ENCODE data around the gene HIP1.
"Not testable (repeated sequence)": the region's sequence is repeated elsewhere in the genome, so short reads cannot be mapped to it uniquely, and the experiment has no call there.

Gene HIP1

DNA sequence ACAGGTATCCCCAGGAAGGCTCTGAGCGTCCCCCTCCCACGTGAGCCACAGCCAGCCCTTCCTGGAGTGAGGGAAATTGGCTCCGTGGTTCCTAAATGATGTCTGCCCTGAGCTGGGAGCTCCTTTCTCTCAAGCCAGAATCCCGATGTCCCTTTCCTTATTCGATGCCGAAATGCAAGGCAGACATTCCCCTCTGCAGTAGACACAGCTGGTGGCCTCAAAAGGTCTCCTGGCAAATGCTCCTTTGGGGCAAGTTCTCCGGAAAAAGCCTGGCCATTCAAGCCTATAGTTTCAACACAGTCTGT, 98.9 kb downstream of the HIP1 start:
- no peak for DNase-seq (ENCODE audit: low spot score)

DNA sequence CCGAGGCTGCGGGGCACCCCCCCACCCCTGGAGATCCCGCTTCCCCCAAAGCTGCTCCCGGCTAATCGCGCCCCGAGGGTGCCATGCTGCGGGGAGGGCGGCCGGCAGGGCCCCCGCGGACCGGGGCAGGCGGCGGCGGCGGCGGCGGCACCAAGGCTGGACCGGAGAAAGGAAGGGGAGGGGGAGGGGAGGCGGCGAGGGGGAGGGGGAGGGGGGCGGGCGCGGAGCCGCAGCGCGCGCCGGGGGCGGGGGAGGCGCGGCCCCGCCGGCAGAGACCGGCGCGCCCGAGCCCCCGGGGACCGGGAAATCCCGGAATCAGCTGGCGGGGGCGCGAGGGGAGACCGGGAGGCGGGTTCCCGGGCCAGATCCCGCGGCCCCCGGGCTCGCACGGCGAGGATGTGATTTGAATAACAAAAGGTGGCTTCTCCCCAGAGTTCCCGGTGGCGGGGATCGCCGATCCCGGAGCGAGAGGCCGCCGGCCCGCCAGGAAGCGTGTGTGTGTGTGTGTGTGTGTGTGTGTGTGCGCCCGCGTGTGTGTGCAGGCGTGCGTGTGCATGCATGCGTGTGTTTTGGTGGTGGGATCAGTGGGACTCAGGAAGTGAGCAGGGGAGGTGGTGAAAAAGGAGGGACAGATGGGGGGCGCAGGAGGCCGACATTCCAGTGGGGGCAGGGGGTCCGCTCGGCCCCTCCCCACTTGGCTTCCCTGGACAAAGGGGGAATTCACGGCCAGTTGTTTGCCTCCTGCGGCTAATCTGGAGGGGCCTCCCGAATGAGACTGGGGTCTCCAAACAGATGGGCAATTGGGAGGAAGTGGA, 99.5 kb downstream of the HIP1 start:
- no peak for DNase-seq (ENCODE audit: low spot score)

DNA sequence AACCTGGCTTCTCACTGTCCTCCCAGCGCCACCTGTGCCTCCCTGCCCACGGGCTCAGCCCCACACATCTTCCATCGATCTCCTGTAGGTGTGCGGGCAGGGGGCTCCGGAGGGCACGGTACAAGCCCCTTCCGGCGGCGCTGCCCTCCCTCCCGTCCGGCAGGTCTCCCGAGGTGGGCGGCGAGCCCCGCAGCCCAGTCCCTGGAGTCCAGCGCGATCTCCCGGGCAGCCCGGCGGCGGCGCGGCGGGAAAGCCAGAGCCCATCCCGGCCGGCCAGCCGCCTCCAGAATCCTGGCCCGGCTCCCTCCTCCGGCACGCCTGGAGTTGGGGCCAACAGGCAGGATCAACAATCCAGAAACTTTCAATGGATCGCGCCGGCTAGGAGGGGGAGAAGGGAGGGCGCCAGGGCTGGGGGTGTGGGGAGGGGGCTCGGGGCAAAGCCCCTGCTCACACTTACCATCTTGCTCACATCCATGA, 100.1 kb downstream of the HIP1 start:
- DNase-seq (ENCODE audit: low spot score): no peak

DNA sequence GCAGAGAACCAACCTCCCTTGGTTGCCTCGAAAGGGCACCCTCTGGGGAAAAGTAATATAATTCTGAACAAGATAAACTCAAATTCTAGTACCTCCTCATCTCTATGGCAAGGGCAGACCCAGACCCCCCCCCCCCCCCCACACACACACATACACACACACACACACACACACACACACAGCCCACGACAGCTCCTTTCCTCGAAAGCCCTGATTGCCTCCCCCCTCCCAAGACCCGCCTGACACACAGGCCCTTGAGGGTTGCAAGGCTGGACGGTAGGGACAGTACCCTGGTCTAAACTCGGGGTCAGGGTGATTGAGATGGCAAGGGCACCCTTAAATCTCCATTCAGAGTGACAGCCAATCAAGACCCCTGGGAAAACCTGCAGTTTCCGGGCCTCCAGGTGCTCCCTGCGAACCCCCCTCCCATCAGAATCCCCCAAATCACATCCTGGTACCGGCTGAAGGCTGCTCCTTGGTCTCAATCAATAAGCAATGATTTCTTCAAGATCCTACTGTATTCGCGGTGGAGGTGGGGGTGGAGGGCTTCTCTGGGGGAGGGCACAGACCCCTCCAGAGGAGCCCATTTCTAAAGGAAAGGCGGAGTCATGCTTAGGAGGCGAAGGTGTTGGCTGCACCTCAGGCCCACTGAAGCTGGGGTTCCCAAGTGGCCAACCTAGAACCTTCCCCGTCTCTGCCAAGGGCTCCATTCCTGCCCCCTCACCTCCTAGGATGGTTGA, 100.7 kb downstream of the HIP1 start:
- DNase-seq (ENCODE audit: low spot score): no peak

DNA sequence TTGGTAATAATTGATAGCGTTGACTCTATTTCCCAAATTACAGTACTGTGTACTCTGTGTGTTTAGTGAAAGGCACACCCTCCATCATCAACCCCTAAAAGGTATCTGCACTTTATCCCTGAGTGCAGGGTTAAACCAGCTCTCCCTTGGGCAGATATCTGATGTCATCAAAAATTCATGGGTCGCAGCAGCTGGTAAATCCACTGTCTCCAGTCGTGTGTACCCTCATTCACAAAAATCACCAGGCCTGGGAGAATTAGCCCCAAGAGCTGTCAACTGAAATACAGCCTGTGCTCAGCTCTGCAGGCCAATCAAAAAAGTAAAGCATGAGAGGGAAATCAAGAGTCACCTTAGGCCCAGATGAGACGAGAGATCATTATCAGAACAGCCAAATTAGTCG, 103.7 kb downstream of the HIP1 start:
- no peak for DNase-seq (ENCODE audit: low spot score)

DNA sequence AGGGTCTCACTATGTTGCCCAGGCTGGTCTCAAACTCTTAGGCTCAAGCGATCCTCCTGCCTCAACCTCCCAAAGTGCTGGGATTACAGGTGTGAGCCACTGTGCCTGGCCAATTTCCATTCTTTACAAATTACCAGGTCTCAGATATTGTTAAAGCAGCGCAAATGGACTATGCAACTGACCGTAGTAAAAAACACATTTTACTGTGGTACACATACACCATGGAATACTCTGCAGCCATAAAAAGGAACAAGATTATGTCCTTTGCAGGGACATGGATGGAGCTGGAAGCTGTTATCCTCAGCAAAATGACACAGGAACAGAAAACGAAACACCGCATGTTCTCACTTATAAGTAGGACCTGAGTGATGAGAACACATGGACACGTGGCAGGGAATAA, 106.2 kb downstream of the HIP1 start:
- DNase-seq (ENCODE audit: low spot score): not testable (repeated sequence)

DNA sequence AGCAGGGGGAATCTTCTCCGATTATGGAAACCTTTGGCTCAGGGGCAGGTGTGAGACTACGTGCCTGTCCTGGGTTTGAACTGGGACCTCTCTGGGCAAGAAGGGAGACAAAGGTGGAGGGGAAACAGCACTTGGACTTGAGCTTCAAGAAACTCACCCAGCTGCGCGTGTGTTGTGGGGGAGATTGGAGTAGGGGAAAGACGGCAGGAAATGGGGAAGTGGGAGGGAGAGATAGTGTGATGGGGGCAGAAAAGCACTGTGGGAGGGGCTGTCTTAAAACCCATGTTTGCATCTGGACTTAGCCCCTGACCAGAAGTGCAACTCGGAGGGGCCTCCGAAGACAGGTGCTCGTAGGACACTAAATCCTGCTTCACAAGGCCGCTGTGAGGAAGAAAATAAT, 107.0 kb downstream of the HIP1 start:
- no peak for DNase-seq (ENCODE audit: low spot score)

DNA sequence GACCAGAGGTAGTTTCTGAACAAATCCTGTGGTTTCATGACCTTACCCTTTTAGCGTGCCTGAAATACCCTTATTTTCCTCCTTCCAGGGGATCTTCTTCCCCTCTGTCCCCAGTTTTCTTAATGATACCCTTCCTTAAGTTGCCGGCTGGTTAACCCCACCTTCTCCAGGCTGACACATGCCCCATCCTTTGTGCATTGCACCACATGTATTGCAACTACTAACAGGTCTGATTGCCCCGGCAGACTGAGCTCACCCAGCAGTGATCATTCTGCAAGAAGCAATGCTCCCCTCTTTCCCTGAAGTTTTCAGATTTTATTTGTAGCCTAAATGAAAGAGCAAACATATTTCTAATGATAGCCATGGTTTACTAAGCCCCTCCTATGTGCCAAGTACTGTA, 108.2 kb downstream of the HIP1 start:
- DNase-seq (ENCODE audit: low spot score): no peak

DNA sequence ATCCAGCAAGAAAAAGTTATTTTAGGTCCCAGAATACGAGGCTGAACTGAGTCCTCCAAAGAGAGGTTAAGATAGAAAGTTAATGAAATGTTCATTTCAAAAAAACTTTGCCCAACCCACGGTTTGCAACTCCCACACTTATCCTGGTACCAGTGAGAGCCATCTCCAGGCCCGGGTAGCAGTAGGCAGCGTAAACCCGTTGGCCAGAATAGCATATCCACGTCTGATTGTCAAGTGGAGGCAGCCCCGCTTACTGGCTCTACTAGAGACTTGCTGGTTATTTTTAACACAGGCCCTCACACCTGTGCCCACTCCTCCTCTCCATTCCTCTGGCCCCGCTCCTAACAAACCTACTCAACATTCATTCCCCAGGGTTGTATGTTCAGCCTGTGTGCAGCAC, 109.7 kb downstream of the HIP1 start:
- DNase-seq (ENCODE audit: low spot score): no peak

DNA sequence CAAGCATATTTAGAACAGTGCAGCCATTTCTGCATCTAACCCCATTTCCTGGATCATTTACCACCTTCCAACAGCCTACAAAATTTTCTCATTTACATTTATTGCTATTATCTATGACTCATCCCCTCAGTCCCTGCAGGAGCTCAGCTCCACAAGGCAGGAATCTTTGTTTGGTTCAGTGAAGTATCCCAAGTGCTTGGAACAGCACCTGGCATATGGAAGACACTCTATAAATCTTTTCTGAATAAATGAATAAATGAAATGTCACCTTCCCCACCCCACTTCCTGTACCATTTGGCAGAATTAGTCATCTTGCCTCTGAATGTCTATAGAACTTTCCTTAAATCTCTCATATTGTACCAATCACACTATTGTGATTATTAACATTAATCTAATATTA, 110.7 kb downstream of the HIP1 start:
- no peak for DNase-seq (ENCODE audit: low spot score)

DNA sequence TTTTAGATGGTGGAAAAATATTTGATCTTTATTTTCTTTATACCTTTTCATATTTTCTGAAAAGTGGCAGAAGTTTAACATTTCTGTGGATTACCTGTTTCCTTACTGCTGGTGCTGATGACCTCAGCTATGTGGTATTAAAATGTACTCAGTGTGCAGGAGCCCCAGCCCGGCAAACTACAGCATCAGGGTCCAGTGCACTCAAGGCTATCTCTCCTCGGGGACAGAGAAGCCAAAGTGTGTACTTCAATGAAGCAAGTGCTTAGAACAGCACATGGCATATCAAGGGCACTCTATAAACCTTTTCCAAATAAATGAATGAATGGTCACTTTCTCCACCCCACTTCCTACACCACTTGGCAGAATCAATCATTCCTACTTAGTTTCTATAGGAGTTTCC, 111.8 kb downstream of the HIP1 start:
- DNase-seq (ENCODE audit: low spot score): no peak

DNA sequence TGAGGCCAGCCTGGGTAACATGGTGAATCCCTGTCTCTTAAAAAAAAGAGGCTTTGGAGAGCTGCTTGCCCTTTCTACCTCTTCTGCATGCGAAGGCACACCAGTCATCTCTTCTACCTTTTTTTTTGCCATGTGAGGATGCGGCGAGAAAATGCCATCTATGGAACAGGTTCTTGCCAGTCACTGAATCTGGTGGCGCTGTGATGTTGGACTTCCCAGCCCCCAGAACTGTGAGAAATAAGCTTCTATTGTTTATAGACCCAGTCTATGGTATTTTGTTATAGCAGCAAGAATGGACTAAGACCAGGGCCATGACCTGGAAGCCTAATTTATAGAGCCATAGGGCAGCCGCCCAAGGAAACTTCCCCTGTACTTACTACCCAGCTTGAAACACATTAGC, 112.9 kb downstream of the HIP1 start:
- DNase-seq (ENCODE audit: low spot score): no peak

DNA sequence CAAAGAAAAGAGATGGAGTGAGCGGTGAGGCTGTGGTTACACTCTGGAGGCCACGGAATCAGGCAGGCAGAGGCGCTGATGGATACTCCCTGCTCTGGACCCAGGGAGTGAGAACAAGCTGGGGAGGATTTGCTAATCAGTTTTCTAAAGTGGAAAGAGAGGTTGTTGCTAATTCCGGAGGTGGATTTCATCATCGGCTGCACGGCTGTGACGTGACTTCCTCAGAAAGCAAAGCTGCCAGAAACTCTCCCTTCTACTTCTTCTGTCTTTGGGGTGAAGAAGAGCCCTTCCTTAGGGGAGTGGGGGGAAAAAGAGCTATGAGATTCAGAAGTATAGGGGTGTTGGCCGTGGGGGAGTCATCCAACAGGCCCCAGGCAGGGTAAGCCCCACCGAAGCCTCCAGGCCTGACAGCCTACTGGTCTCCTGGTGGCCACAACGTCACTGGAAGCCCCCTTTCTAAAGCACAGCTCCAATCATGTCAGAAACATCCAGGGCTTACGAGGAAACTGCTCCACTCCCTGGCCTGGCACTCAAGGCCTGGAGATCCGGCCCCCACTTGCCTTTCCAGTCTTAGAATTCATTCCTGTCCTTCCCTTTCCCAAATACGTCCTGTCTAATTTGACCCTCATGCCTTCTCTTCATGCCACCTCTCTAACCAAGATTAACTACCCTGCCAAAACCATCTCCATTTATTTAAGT, 114.5 kb downstream of the HIP1 start:
- no peak for DNase-seq (ENCODE audit: low spot score)

DNA sequence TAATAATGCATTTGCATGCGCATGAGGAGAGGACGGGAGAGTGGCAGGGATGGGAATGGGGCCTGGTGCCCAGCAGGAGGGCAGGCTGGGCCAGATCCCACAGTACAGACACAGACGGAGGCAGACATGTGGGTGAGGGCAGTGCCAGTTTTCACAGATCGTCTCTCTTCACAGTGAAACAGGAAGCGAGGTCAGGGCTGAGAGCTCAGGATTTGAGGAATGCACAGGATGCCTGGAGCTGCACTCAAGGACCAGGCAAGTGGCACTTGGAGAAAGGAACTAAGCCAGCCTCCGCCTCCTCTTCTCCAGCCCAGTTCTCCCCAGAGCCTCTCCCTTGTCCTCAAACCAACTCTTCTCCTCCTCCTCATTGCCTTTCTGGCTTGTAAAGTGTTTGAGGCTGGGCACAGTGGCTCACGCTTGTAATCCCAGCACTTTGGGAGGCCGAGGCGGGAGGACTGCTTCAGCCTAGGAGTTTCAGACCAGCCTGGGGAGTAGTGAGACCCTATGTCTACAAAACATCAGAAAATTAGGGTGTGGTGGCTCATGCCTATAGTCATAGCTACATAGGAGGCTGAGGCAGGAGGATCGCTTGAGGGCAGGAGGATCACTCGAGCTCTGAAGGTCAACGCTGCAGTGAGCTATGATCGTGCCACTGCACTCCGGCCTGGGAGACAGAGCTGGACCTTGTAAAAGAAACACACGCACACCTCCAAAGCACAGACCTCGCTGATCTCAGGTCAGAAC, 115.2 kb downstream of the HIP1 start:
- no peak for DNase-seq (ENCODE audit: low spot score)

DNA sequence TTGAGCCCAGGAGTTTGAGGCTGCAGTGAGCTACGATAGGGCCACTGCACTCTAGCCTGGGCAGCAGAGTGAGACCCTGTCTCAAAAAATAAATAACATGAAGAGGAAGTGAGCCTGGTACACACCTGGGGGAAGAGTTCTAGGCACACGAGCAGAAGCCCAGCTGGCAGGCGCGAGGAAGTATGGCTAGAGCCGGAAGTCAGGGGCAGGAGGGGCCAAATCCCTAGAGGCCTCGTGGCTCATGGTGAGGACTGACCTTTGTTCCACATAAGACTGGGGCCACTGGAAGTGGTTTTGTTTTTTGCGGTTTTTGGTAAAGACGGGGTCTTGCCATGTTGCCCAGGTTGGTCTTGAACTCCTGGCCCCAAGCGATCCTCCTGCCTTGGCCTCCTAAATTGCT, 117.6 kb downstream of the HIP1 start:
- peak; percentile 77 for DNase-seq (ENCODE audit: low spot score)

DNA sequence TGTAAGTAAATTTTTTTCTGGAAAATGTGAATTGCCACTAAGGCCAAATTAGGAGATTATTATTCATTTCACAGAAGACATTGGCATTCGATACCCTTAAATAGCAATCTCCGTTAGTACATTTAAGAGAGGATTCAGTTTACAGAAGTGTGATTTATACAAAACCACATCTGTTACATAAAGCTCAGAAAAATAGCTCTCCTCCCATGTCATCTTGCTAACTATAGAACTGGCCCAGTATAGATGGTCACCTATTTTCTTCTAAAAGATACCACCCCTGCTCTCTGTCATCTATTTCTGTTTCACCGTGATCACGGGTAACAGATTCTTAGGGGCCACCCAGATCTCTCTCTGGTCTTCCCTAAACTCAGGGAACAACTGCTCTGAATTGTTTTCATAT, 119.1 kb downstream of the HIP1 start:
- DNase-seq (ENCODE audit: low spot score): peak; percentile 55

DNA sequence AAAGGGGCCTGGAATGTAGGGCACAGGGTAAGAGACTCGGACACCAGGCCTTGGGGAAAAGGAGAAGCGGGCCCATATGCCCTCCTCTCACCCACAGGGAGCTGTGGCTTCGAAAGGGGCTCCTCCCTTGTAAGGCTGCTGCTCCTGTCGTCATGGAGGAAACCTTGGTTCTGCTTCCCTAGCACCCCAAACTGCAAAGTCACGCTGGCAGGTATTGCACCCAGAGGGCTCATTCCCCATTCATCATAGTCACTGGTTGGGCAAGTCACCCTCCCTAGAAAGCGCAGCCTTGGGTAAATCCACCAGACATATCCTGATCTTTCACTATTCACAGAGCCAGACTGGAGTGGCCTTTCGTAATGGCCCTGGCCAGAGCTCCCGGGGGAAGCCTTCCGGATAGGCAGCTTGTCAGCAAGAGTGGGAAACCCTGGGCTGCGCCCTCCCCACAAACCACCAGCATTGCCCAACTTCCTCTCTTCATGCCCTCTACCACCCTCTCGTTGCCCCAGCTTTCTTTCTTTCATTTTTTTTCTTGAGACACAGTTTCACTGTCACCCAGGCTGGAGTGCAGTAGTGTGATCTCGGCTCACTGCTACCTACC, 121.0 kb downstream of the HIP1 start:
- DNase-seq (ENCODE audit: low spot score): peak; percentile 54

DNA sequence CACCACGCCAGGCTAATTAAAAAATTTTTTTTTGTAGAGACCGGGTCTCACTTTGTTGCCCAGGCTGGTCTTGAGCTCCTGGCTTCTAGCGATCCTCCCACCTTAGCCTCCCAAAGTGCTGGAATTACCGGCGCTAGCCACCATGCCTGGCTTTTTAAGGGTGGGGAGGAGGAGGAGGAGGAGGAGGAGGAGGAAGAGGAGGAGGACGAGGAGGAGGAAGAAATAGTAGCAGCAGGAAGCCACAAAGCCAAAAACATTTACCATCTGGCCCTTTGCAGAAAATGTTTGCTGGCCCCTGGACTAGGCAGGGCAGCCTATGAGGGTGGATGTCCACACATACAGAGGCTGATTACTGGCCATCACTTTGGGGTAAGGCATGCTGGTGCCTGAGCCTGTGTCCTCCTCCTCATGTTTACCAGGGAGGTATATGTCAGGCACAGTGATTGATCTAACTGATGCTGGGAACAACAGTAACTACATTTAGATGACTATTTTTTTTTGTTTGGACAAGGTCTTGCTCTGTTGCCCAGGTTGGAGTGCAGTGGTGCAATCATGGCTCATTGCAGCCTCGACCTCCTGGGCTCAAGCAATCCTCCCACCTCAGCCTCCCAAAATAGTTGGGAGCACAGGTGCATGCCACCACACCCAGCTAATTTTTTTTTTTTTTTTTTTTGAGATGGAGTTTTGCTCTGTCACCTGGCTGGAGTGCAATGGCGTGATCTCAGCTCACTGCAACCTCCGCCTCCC, 122.1 kb downstream of the HIP1 start:
- DNase-seq (ENCODE audit: low spot score): no peak

DNA sequence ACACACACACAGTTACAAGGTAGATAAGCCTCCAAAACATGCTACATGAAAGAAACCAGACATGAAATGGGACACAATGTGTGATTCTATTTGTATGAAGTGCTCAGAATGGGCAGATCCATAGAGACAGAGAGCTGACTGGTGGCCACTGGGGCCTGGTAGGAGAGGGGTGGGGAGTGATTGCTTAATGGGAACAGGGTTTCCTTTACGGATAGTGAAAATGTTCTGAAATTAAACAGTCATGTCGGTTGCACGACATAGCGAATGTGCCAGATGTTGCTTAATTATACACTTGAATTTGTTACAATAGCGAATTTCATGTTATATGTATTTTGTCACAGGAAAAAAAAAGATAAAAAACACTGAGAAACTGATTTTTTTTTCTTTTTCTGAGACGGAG, 124.3 kb downstream of the HIP1 start:
- no peak for DNase-seq (ENCODE audit: low spot score)

DNA sequence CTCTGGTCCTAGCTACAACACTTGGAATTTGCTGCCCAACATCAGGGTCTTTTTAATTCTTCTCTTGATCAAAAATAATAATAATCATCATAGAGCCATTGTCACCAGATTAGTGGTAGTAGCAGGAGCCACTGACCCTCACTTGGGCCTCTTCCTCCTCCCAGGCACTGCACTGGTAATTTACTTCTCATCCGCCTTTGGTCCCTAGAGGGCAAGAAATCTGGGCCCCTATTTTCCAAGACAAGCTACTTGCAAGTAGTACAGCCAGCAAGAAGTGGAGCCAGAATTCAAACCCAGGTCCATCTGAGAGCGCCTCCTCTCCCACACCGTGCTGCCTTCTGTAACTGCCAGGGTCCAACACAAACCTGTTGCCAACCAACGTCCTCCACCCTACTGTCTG, 125.4 kb downstream of the HIP1 start:
- DNase-seq (ENCODE audit: low spot score): no peak

DNA sequence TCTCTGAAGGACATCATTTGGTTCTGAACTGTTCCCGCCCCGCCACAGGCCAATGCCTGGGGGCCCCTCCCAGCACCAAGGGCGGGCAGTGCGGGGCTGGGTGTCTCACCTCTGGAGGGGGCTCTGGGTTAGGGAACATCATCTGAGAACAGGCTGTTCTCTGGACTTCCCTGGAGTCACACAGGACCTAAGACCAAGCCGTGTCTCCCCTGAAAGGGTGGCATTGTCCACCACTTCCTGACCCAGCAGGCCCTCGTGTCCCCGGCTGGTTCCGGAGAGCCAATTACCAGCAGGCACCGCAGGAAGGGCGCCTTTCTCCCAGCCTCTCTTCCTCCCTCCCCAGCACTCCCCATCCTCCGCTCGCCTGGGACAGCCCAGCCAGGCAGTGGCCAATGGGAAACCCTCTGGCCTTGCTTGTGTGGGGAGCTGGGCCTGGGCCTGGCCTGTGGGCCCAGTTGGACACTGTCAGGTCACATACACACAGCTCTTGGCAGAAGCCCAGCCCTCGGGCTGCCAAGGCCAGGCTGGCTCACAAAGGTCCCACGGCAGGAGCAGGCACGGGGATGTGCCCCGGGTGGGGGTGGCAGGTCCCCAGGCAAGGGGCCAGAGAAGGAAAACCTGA, 127.1 kb downstream of the HIP1 start:
- DNase-seq (ENCODE audit: low spot score): no peak
